ENCODE results near the gene XKR7.

Gene XKR7

DNA sequence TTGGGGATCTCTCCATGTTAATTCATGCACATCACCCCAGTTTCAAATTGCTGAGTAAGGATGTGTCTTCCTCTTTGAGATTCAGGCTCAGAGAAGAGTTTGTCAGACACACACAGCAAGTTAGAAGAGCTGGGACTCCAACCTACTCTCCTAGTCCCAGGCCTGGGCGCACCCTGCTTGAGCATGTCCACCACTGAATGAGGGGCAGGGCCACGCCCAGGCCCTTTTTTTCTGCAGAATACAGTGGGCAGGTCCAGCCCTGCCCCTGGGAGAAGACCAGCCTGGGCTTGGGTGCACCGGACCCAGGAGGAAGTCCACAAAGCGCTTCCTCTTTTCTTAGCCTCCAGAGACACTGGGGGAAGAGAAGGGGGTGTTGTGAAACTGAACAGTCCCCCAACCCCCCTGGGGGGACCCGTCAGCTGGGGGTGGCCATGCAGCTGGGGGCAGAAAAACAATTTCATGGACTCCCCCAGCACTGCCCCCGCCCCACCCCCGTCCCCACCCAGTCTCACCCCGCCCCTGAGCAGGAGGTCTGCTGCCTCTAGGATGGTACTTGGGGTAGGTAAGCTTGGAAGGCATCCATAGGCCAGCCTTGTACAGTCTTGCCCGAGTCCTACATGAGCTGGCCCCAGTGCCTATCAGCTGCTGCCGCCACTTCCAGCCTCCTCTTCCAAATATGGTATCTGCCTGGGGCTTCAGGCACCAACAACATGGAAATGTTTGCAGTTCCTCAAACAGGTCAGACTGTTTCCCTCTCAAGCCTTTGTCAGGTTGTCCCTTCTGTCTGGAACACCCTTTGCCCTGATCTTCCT, 72.4 kb downstream of the XKR7 start:
- no peak for TF ChIP-seq RARB (CRISPR knock-in tag; IDR thresholded peaks at IDR 0.05)
- no peak for TF ChIP-seq ARNTL (CRISPR knock-in tag; IDR thresholded peaks at IDR 0.05; ENCODE audit: borderline replicate concordance, low read depth)
- no peak for TF ChIP-seq CSRNP3 (CRISPR knock-in tag; IDR thresholded peaks at IDR 0.05)
- no peak for TF ChIP-seq TSHZ2 (CRISPR knock-in tag; IDR thresholded peaks at IDR 0.05)
- TF ChIP-seq SNAI2 (CRISPR knock-in tag; IDR thresholded peaks at IDR 0.05): no peak
- no peak for TF ChIP-seq ZFP3 (CRISPR knock-in tag; IDR thresholded peaks at IDR 0.05)
- no peak for TF ChIP-seq OSR1 (CRISPR knock-in tag; IDR thresholded peaks at IDR 0.05)
- ATAC-seq: no peak

DNA sequence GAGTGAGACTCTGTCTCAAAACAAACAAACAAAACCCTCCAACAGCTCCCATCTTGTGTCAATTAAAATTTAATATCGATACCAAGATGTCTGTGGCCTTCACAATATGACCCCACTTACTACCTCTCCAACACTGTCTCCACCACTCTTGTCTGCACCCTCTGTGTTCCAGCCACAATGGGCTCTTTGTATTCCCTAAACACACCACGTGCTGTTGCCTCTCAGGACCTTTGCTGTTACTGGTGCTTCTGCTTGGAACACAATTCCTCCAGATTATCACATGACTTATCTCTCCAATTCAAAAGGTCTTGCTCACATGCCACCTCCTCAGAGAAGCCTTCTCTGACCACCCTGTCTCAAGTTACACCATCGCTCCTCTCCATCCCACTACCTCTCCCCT, 78.0 kb downstream of the XKR7 start:
- TF ChIP-seq ZFP3 (CRISPR knock-in tag; IDR thresholded peaks at IDR 0.05) (no peak), TCF4 (CRISPR knock-in tag; IDR thresholded peaks at IDR 0.05; ENCODE audit: borderline replicate concordance) (no peak), ARNTL (CRISPR knock-in tag; IDR thresholded peaks at IDR 0.05; ENCODE audit: borderline replicate concordance, low read depth) (no peak), ZNF565 (CRISPR knock-in tag; conservative IDR thresholded peaks at IDR 0.05; ENCODE audit: low read depth) (no peak), SNAI2 (CRISPR knock-in tag; IDR thresholded peaks at IDR 0.05) (no peak), OSR1 (CRISPR knock-in tag; IDR thresholded peaks at IDR 0.05) (no peak), ESRRG (CRISPR knock-in tag; IDR thresholded peaks at IDR 0.05) (no peak), ZNF70 (CRISPR knock-in tag; IDR thresholded peaks at IDR 0.05) (no peak), GLIS3 (CRISPR knock-in tag; IDR thresholded peaks at IDR 0.05) (no peak), TSHZ2 (CRISPR knock-in tag; IDR thresholded peaks at IDR 0.05) (no peak), ZNF8 (CRISPR knock-in tag; IDR thresholded peaks at IDR 0.05) (no peak), POU6F1 (CRISPR knock-in tag; IDR thresholded peaks at IDR 0.05; ENCODE audit: borderline replicate concordance, low read depth) (no peak), PPARA (CRISPR knock-in tag; IDR thresholded peaks at IDR 0.05; ENCODE audit: borderline replicate concordance) (no peak), ZC3H10 (CRISPR knock-in tag; IDR thresholded peaks at IDR 0.05) (no peak), TOX (CRISPR knock-in tag; IDR thresholded peaks at IDR 0.05; ENCODE audit: borderline replicate concordance) (no peak), CSDC2 (CRISPR knock-in tag; IDR thresholded peaks at IDR 0.05) (no peak), ISL1 (CRISPR knock-in tag; IDR thresholded peaks at IDR 0.05) (no peak)
- ATAC-seq: no peak

DNA sequence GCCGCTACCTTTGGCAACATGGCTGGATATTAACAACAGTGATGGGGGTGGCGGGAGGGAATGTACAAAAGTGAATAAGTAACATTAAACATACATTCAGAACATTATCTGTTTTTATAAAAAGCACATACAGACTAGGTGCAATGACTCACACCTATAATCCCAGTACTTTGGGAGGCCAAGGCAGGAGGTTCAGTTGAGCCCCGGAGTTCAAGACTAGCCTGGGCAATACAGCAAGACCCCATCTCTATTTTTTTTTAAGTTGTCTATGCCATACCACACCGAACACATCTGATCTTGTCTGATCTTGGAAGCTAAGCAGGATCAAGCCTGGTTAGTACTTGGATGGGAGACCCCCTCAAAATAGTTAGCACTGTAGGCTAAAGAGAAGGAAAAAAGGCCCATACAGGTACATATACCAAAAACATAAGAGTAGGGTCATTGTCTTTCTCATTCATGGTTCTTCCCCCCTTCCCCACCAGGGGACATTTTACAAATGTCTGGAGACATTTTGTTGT, 82.4 kb downstream of the XKR7 start:
- no peak for ATAC-seq

More for the DNA sequence above, 82.4 kb downstream of the XKR7 start:
- TF ChIP-seq ISL1 (CRISPR knock-in tag; IDR thresholded peaks at IDR 0.05) (no peak), GLIS3 (CRISPR knock-in tag; IDR thresholded peaks at IDR 0.05) (no peak), OSR1 (CRISPR knock-in tag; IDR thresholded peaks at IDR 0.05) (no peak), ZFP30 (CRISPR knock-in tag; IDR thresholded peaks at IDR 0.05) (no peak), PPARA (CRISPR knock-in tag; IDR thresholded peaks at IDR 0.05; ENCODE audit: borderline replicate concordance) (no peak)
